HG02798 (cell line): ENCODE measurements around the gene CIP2A.

ENCODE experiments used
- ATAC-seq: cut with Tn5 transposase; IDR thresholded peaks from one replicate; pipeline ENCODE4 v1.9.1; 2021; ENCODE audit warnings: mild to moderate bottlenecking; ENCODE audit not compliant: unreplicated experiment, poor library complexity

The CIP2A gene

DNA sequence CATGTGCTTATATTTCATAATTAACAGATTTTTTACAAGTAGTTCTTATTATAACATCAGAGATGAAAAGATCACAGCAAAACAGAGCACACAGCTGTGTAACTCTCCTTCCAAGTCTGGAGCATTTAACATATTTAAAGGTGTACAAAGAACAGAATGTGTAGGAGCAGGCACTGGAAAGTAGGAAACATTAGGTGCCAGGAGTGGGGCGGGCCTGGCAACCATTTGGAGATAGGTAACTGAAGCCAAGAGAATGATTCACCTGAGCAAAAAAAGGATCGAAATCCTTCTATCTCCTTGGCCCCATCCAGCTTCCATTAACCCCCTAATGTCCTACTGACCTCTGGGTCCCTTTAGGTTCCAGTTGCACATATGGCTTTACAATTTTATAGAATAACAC, 76.6 kb downstream of the CIP2A start:
- ATAC-seq, result no peak

DNA sequence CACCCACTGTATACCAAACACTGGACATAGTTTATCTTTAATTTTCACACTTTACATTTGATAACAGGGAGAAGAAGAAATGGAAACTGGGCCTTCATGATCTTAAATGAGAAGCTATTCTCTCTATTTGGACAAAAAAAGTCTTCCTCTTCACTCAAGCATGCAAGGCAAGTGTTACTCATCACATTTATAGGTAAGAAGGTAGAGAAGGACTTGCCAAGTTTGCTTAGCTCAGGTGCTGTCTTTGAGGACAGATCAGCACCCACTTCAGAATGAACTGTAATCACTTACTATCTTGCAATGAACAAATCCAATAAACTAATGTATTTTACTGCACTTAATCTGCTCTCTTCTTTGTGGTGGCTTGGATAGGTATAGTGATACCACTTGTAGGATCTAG, 77.7 kb downstream of the CIP2A start:
- no peak for ATAC-seq

DNA sequence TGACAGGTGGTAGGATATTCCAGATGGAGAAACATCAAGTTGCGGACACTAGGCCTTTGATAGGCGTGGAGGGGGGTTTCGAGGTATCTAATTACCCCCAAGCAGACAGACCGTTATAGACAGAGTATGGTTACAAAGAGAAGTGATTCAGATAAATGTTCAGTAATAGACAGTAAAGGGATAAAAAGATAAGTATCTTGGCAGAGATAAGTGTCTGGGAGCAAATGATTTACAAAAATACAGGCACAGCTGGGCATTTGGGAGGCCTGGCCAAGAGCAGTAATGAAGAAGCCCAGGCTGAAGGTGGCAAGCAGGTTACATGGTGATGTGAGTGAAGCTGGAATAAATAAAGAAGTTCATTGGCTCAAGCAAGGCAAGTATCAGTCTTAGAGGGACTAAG, 78.2 kb downstream of the CIP2A start:
- ATAC-seq, result no peak

DNA sequence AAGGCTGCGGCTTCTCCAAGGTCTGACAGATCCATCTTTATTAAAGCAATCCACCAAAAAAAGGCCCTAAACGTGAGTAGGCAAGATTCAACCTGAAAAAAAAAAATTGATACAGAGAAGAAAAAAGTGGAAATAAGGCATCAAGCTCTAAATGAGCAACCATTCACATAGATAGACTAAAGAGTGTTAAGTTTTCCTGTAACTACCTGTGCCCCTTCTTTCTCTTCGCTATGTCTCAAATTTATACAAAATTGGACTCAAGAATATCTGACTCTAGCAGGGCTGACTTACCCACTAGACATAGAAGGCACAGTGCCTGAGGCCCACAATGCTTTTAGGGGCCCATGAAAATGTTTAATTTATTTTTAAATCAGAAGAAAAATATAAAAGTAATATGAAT, 78.7 kb downstream of the CIP2A start, which contains the start of gene MYH15:
Gene MYH15, minus strand, starts transcription at position 101 of the 400 bp plus-strand sequence. Its CDS starts 66 bp downstream, at position 35.
- no peak for ATAC-seq

DNA sequence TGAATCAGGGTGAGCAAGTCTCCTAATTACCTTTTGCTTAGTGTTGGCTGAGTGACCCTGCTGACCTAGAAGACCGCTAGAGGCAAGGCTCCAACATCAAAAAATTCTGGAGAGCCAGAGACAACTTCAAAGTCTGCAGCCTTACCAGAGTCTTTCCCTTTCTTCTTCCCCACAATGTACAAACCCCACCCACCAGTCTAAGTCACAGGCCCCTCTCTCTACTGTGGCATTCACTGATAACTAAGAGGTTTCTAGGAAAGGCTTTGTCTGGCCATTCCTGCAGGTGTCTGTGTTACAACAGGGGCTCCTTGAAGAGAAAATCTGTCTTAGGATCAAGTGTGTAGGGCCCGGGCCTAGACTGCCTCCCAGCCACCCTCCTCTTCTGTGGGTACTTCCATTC, 79.4 kb downstream of the CIP2A start:
- no peak for ATAC-seq

DNA sequence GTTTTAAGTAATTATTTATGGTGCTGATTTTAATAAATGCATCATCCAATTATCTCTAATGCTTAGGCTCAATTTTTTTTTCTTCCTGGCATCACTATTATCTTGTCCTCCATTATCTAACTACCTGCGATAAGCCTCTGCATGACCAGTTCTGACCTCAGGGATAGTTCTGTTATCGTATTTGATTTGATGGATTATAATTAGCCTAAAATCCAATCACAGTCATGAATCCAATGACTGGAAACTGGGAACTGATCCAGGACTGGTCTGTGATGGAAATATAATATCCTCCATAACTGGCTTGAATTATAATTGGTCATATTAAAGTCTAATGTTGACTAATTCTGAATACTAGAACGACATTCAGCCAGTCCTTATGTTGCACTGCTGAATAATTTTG, 80.0 kb downstream of the CIP2A start:
- ATAC-seq, result no peak

DNA sequence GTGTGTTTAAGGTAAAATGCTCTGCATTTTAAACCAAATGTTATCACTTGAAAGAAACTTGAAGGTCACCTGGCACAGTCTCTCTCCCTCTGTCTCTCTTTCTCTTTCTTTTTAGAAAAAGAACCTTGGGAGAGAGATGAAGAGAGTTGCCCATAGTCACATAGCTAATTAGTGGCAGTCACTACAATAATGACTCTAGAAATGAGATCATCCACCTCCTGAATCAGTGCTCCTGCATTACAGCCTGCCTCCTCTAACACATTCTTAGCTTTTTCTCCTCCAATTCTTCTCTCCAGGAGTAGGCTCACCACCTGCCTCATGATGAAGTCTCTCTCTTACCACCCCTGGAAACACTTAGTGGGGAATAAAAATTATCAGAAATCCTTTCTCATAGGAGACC, 81.3 kb downstream of the CIP2A start:
- ATAC-seq, result no peak

DNA sequence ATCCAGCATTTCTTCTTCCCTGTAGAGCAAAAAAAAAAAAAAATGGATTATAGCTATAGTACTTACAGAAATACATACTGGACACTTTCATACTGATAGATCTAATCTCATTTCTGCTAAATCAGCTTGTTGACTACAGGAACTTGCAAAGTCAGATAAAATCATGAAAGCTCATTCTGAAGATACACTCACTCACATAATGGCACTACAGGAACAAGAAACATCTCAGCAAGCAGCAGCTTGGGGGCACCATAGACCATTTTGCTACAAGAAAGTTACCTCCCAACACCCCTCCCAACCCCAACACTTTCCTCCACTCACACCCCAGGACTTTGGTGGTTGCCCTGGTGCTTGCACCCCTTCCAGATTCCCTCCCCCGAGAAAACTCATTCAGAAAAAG, 83.4 kb downstream of the CIP2A start:
- no peak for ATAC-seq

DNA sequence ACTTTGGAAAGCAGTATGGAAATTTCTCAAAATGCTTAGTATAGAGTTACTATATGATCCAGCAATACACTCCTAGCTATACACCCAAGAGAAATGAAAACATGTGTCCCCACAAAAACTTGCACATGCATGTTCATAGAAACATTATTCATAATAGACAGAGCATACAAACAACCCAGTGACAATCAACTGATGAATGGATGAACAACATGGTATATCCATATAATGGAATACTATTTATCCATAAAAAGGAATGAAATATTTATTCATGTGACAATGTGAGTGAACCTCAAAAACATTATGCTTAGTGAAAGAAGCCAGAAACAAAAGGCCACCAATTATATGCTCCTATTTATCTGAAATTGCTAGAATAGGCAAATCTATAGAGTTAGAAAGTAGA, 85.5 kb downstream of the CIP2A start:
- no peak for ATAC-seq

DNA sequence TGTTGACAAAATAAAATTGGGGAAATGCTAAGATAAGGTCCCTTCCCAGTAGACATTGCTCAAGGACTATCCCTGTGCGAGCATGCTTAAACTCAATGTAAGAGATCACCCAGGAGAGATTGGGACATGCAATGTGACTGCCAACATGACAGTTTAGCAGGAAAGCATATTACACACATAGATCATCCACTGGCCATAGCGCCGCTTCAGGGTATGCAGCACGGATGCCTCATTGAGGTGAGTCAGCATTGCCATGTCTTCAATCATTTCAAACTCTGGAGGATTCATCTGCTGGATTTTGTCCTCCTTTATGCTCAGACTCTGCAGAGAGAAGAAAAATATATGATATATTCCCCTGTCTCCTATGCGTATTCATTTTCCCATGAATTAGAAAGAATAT, 87.7 kb downstream of the CIP2A start:
- ATAC-seq, result no peak

DNA sequence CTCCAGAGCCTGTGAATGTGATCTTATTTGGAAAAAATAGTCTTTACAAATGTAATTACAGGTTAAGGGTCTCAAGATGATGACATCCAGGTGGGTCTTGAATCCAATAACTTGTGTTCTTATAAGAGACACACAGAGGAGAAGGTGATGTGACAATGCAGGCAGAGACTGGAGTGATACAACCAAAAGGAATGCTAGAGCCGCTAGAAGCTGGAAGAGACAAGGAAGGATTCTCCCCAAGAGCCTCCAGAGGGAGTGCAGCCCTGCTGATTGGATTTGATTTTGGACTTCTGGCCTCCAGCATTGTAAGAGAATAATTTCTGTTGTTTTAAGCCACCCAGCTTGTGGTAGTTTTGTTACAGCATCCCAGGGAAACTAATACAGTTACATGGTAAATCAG, 88.5 kb downstream of the CIP2A start:
- no peak for ATAC-seq
